GM21447 (cell line): Measurements from ENCODE around the gene KIF12.
"Not testable (repeated sequence)": the region's sequence is repeated elsewhere in the genome, so short reads cannot be mapped to it uniquely, and the experiment has no call there.

Source experiments
- ATAC-seq: cut with Tn5 transposase; IDR thresholded peaks from one replicate; pipeline ENCODE4 v1.9.1; 2021; ENCODE audit not compliant: unreplicated experiment

The KIF12 gene

DNA sequence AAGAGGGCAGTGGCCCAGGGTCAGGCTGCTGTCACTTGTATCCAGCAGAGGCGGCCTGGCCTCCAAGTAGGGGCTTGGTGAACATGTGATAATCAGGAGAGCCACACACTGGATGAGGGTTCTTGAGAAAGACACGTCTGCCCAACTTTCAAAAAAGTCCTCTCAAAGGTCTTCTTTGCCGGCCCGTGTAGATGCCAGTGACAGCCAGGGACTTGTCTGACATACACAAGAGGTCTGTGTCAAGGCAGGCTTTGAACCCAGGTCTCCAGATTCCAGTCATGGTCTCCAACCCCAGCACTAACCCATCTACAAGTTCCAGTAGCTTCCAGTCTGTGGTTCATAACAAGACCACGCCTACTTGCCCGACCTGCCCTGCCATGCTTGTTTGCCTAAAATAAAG is 13.1 kb downstream of the KIF12 start:
- no peak for ATAC-seq

- ATAC-seq, result no peak
These were observed 13.7 kb downstream of the KIF12 start for GRCh38 chr9:114085387-114085789.

DNA sequence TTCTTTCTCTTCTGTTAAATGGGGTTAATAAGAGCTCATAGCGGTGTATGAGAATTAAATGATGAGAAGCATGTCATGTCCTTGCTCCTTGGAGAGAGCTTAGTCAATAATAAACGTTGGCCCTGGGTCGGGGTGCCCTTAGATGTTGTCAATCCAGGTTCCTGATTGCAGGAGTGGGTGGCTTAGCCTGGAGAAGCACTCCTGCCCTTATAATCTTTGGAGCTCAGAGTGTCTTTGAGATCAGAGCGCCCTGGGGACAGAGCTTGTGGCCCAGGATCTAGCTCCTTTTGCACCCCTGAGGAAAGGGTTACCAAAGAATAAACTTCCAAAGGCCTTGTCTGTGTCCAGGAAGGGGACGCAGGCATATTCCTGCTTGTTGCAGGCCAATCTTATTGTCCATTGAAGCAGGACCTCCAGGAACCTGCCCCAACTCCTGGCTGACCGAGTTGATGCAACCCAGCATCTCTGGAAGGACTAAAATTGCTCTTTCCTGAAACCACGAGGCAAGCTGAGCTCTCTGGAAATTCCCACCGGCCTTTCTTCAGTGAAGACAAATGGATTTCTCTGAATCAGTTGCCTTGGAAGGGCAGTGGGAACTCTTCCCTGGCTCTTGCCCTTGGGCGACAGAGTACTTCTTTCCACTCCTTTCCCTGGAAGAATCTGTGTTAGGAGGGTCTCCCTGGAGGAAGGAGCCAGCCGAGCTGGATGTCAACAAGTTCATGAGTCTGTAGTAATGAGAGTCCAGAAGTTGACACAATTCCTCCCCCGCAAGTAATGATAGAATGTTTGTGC is 14.6 kb downstream of the KIF12 start:
- ATAC-seq, result no peak

DNA sequence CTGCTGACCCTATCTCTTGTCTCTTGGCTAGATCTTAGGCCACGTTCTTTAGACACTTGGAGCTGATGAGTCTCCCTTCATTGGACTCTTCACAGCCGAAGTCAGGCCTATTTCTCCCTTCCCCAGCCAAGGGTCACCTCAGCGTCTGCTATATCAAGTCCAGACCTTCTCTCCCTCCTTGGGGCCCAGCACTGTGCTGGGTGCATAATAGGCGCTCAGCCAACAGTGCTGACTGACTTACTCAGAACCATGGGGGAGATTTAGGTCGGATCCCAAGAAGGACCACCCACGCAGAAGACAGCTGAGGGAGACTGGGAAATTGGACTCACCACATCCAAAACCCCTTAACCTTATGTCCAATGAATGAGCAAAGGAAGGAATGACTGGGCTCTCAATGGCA is 15.4 kb downstream of the KIF12 start:
- no peak for ATAC-seq

- not testable (repeated sequence) for ATAC-seq
These were observed 16.2 kb downstream of the KIF12 start for GRCh38 chr9:114082763-114083412.

DNA sequence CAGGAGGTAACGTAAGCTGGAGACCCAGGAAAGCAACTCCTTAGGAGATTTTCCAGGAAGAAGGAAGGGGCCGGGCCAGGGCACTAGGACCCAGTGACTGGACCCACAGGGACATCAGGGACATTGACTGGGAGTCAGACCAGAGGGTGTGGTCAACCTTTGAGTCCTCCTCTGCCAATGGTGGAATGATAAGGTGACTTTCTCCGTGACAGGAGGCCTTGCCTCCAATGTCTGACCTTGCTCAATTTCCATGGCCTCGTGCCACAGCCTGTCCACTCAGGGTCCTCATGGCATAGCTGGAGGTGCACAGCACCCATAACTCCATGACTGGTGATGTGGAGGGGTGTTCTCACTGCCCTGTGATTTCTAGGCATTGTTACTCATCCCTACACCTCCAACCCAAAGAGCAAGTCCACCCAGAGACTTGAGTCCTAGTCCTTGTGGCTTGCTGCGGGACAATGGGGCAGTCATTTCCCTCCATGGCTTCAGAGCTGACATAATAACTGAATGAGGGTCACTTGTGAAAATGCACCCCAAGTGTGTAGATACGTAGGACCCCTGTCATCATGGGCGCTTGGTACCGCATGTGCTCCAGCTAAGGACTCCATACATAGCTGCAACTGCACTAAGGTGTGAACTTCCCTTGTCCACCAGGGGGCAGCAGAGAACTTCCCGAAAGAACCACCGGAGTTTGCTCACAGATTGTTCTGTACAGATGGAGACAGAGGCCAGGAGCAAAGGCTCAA is 16.9 kb downstream of the KIF12 start:
- peak; percentile 70 for ATAC-seq

DNA sequence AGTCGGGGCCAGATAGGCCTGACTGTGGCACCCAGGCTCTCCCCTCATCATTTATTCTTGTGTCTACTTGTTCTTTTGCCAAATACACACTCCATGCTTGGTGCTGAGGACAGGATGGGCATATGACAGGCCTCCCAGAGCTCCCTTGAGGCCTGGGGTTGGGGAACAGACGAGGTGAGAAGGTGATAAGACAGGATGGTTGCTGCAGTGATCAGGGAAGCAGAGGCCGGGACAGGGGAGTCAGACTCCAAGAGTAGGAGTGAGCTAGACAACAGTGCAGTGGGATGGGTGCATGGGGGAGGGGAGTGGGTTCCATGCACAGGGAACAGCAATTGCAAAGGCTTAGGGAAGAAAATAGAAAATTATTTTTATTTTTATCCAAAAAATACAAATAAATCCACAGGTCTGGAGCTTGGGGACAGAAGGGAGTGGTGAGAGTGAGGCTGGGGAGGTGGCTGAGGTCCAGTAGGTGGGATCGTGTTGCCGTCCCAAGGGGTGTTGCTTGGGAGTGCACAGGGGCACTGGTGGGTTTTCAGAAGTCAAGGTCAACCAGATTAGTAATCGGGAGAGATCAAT is 17.6 kb downstream of the KIF12 start:
- no peak for ATAC-seq

DNA sequence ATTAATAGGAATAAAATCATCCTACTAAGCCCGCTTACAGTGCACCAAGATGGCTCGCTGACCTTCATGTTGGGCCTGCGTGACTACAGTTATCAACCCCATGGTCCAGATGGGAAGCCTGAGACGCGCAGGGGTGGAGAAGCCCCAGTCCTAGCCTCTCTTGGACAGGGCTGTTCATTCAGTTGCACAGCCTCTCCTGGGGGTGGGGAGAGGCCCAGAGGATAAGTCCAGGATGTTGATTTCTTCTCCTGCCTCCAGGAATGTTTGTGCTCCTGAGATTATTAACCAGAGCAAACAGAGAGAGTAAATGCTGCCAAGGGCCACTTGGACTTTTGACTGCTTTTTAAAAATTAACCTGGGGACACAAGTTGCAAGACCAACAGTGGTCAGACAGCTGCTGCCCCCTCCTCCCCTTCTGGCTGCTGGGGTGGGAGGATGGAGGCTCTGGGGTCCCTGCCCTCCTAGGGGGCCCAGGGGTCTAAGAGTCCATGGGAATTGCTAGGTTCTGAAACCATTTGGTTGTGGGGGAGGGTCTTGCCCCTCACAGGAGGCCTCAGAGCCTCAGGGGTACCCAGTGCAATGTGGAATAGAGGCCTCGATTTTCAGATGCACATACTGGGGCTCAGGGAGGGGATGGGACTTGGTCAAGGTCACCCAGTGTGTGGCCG is 18.2 kb downstream of the KIF12 start:
- no peak for ATAC-seq

- no peak for ATAC-seq
These were observed 18.8 kb downstream of the KIF12 start for GRCh38 chr9:114080195-114080772.

DNA sequence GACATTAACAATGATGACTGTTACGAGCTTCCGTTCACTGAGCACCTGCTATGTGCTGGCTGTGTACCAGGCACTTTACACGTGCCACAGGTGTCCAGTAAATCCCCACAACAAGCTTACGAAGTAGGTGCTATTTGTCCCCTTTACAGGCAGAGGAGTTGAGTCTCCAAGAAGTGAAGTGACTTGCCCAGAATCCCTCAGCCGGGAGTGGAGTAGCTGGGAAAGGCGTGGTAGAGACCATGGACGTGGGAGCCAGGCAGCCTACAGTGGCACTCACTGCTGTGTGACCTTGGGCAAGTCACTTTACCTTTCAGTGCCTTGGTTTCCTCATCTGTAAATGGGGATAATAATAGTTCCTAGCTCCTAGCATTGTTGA is 20.3 kb downstream of the KIF12 start:
- ATAC-seq, result no peak

DNA sequence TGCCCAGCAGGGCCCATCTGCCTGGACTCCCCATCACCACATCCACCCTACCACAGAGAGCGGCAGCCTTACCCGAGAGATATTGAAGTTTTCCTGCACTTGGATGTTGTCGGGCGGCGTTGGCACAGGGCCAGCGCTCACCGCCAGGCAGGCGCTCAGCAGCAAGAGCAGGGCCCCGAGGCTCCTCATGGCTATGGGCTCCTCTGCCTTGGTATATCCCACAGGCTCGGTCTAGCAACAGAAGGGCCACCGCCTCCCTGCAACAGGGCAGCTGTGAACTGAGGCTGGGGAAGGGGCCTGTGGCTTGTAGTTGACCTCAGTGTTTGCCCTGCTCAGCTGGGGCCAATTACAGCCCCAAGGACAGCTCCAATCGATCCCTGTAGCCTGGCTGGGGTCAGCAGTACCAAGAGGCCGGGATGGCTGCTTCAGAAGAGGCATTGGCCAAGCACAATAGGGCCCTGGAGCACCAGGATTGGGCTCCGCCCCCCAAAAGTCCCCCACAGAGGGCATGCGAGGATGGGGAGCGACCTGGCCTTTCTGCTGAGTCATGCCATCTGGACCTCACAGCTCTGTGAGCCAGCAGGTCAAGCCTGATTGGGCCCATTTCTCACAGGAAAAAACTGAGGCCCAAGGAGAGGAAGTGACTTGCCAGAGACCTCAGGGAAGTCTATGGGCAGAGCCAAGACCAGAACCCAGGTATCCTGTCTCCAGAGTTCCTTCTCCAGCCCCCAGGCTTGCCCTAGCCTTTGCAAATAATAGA is 20.9 kb downstream of the KIF12 start, which contains the start of gene AMBP:
AMBP (minus strand) TSS at position 280 of the 760 bp plus-strand sequence; CDS start at position 189, 91 bp downstream.
- no peak for ATAC-seq

GRCh38 chr9:114077162-114077837 is 21.8 kb downstream of the KIF12 start:
- no peak for ATAC-seq

DNA sequence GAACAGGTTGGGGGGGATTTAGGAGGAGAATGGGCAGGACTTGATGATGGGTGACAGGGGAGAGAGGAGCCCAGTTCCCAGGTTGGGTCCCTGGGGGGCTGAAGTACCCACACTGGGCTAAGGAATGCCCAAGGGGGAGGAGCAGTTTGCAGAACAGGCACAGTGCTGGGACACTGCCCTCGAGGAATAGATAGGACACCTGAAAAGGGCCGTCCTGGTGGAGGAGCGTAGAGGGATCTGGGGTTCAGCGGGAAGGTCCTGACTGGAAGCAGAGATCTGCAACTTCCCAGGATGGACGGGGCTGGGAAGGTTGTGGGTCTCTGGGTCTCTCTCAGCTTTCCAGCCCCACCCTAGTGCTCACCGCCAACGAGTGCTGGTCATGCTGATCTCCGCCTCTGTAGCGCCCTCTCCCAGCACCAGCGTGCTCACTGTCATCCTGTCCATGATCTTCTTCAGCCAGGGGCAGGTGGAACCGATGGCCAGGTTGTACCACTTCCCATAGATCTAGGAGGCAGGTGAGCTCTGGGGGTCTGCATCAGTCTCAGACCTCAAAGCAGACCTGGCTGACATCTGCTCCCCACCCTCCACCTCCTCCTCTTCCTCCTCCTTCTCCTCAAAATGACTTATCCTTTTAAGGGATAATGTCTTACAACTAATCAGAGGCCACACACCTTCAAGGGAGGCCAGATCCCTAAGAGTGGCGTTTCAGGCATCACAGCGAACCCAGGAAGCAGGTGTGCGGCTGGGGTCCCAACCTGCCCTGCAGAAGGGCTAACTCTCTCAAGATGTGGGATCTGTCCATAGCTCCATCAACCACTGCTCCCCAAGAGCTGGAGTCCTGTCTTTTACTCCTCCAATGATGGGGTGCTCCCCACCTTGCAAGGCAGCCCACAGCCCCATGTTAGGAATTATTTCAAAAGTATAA is 22.6 kb downstream of the KIF12 start:
- no peak for ATAC-seq

DNA sequence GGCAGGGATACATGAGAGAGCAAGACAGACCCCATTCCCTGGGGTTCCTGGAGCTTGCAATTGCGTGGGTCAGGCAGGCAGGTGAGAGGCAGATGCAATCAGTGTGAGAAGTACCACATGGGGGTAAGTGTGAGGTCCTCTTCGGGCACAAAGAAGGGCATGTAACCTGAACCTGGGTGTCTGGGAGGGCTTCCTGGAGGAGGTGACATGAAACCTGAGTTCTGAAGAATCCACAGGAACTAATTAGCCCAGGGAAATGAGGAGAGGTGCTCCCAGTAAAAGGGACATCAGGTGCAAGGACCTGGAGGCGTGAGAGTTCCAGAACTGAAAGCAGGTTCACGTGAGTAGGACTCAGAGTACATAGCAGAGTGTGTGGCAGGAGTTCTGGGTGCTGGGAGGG is 23.5 kb downstream of the KIF12 start:
- ATAC-seq, result no peak

DNA sequence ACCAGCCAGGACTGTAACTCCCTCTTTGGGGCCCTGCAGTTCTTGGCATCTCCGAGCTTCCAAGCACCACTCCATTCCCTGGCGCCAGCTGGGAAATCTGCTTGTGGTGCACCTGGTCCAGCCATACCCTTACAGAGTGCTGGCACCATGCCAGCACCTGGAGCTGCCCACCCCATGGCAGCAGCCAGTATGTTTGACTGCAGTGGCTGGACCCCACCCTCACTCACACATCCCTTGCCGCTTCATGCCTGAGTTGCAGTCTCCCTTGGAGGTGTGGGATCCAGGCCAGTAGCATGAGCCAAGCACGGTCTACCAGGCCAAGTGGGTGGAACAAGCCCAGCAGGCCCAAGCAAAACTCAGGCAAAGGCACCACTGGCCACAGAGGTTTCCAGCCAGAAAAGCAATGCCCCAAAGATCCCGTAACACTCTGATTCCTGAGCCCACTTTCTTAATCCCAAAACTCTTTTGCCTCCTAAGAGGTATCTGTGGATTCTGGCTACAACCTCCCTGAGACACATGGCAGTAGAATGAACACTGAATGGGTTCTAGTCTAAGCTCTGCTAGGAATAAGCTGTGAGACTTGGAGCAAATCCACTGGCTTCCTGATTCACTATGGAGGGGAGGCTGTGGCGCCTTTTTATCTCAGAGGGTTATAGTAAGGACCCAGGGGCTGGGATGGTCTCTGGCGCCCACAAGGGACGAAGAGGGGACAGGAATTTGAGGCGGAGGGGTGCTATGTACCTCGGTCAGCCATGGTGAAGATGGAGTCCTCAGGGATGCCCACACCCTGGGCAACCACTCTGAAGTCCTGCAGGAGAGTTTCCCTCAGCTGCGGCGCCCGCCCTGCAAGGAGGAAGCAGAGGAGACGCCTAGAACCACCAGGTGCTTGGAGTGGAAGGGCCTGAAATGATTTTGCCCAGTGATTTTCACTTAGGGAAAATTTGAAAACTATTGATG is 26.6 kb downstream of the KIF12 start:
- ATAC-seq, result no peak

DNA sequence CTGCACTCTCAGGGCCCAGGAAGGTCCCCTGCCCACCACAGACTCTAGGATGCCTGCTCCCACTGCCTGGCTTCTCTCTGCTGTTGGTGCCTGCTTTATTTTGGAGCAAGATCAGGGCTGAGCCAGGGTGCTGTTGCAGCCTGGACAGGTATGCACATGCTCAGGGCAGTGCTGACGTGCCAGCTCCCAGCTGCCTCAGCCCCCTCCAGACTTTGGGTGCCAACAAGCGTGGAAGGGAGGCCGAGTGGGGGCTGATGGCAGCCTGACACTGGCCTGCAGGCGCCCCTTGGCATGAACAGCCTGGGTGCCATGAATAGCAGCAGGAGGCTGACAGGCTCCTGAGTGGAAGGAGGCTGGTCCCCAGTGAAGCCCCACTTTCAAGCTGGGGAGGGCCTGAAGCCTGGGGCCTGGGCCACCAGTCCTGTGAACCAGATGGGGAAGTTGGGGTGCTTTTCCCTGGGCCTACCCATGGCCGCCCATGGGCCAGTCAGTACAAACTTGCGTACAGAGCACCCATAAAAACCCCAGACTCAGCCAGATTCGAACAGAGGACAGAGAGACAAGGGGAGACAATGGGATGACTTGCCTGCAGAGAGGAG is 27.8 kb downstream of the KIF12 start:
- ATAC-seq, result no peak
